Activated naive CD8-positive, alpha-beta T cell treated with anti-CD3 and anti-CD28 coated beads, Interleukin-2, amount 50 U/mL, for 24 hours (primary cell): ENCODE results near the gene RNPEPL1.
A peak's percentile ranks its signal among the peaks of the same experiment; 100 is the strongest.

Experiments
- ATAC-seq: fragments of 150-1000 bp; cut with Tn5 transposase; one replicate; pipeline ENCODE4 v1.10.0; 2021
- DNase-seq: peaks from one replicate; pipeline ENCODE4 v3.0.0; 2021
- H3K27ac Mint-ChIP-seq: one replicate; pipeline ENCODE4 v1.8.0; 2021; ENCODE audit warnings: mild to moderate bottlenecking, mixed read lengths
- H3K27me3 Mint-ChIP-seq: one replicate; pipeline ENCODE4 v1.8.0; 2021; ENCODE audit warnings: mixed read lengths
- H3K36me3 Mint-ChIP-seq: one replicate; pipeline ENCODE4 v1.8.0; 2021; ENCODE audit warnings: low read depth, mixed read lengths
- H3K4me1 Mint-ChIP-seq: one replicate; pipeline ENCODE4 v1.8.0; 2021; ENCODE audit warnings: mixed read lengths
- H3K4me3 Mint-ChIP-seq: one replicate; pipeline ENCODE4 v1.8.0; 2021; ENCODE audit warnings: mild to moderate bottlenecking, moderate library complexity, mixed read lengths
- H3K9me3 Mint-ChIP-seq: one replicate; pipeline ENCODE4 v1.8.0; 2021; ENCODE audit warnings: mixed read lengths

RNPEPL1 gene

GRCh38 chr2:240575101-240575965 lies 7.0 kb downstream of the RNPEPL1 start:
- Mint-ChIP-seq H3K36me3 (peaks cover 7% of the 10 kb centered on the region), H3K27me3 (no peaks in the 10 kb centered on the region), H3K27ac (no peak overlapping the region), H3K9me3 (no peaks in the 10 kb centered on the region), H3K4me1 (peaks cover 26% of the 10 kb centered on the region), H3K4me3 (no peak overlapping the region)
- no peak for DNase-seq
- ATAC-seq, result no peak

DNA sequence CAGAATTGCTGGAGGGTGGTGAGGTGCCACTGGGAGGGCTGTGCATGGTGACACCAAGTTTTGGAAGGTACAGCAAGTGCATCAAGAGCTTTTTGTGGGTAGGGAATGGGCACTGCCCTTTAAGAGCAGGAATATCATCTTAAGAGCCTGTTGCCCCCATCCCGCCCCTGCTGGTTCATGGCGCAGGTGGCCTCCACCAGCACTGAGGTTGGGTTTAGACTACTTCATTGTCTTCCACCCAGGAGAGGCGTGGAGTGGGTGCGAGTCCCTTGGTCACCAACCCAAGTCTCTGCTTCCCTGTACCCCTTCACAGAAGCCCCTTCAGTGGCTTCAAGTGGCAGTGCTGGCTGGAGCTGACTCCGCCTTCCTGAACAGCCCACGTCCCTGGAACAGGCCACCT lies 7.8 kb downstream of the RNPEPL1 start:
- ATAC-seq, result no peak
- no peak for DNase-seq
- Mint-ChIP-seq H3K9me3 (no peaks in the 10 kb centered on the region), H3K4me3 (no peak overlapping the region), H3K27ac (no peak overlapping the region), H3K27me3 (no peaks in the 10 kb centered on the region), H3K4me1 (peaks cover 24% of the 10 kb centered on the region), H3K36me3 (peaks cover 9% of the 10 kb centered on the region)

DNA sequence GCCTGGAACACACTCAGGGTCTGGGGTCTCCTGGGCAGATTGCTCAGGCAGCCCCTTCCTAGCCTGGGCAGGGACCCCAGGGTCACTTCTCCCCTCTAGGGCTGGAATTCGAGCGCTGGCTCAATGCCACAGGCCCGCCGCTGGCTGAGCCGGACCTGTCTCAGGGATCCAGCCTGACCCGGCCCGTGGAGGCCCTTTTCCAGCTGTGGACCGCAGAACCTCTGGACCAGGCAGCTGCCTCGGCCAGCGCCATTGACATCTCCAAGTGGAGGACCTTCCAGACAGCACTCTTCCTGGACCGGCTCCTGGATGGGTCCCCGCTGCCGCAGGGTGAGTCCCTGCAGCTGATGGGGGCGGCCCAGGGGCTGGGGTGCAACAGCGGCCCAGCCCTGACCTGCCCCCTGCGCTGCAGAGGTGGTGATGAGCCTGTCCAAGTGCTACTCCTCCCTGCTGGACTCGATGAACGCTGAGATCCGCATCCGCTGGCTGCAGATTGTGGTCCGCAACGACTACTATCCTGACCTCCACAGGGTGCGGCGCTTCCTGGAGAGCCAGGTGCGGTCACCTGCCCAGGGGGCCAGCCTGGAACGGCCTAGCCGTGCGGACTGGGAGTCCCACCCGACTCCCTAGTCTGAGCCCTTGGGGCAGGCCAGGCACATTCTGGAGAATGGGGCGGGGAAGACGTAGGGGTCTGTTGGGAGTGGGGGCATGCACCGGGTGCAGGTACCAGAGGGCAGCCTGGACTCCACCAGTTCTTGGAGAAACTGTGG lies 8.3 kb downstream of the RNPEPL1 start:
- no peak overlapping the region for H3K27ac Mint-ChIP-seq
- H3K9me3 Mint-ChIP-seq, result no peaks in the 10 kb centered on the region
- peaks cover 20% of the 10 kb centered on the region for H3K4me1 Mint-ChIP-seq
- DNase-seq (no peak), ATAC-seq (no peak)
- no peaks in the 10 kb centered on the region for H3K27me3 Mint-ChIP-seq
- no peak overlapping the region for H3K4me3 Mint-ChIP-seq
- H3K36me3 Mint-ChIP-seq, result peaks cover 9% of the 10 kb centered on the region

DNA sequence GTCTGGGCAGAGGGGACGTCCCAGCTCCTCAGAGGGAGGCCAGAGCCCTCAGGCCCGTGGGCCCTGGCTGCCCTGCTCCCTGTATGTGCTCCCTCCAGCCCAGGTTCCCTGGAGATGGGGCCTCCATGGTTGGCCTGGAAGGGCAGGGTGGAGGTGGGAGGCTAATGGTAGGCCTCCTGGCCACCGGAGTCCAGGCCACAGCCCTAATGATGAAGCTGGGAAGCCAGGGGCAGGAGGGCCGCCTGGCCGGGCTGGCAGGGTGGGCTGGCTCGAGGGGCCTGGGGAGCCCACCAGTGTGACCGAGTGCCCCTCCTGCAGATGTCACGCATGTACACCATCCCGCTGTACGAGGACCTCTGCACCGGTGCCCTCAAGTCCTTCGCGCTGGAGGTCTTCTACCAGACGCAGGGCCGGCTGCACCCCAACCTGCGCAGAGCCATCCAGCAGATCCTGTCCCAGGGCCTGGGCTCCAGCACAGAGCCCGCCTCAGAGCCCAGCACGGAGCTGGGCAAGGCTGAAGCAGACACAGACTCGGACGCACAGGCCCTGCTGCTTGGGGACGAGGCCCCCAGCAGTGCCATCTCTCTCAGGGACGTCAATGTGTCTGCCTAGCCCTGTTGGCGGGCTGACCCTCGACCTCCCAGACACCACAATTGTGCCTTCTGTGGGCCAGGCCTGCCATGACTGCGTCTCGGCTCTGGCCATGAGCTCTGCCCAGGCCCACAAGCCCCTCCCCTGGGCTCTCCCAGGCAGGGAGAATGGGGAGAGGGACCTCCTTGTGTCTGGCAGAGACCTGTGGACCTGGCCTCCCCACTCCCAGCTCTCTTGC lies 9.2 kb downstream of the RNPEPL1 start:
- ATAC-seq (no peak), DNase-seq (no peak)
- peaks cover 20% of the 10 kb centered on the region for H3K4me1 Mint-ChIP-seq
- H3K36me3 Mint-ChIP-seq, result peaks cover 9% of the 10 kb centered on the region
- no peak overlapping the region for H3K4me3 Mint-ChIP-seq
- no peak overlapping the region for H3K27ac Mint-ChIP-seq
- no peaks in the 10 kb centered on the region for H3K9me3 Mint-ChIP-seq
- no peaks in the 10 kb centered on the region for H3K27me3 Mint-ChIP-seq

DNA sequence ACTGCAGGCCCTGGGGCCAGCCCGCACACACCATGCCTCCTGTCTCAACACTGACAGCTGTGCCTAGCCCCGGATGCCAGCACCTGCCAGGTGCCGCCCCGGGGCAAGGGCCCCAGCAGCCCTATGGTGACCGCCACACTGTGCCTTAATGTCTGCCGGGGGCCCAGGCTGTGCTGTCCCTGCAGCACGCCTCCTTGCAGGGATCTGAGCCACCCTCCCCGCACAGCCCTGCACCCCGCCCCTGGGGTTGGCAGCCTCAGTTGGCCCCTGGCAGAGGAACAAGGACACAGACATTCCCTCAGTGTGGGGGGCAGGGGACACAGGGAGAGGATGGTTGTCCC lies 9.8 kb downstream of the RNPEPL1 start:
- DNase-seq (no peak), ATAC-seq (no peak)
- H3K27ac Mint-ChIP-seq, result no peak overlapping the region
- peaks cover 20% of the 10 kb centered on the region for H3K4me1 Mint-ChIP-seq
- no peak overlapping the region for H3K4me3 Mint-ChIP-seq
- H3K9me3 Mint-ChIP-seq, result no peaks in the 10 kb centered on the region
- peaks cover 9% of the 10 kb centered on the region for H3K36me3 Mint-ChIP-seq
- H3K27me3 Mint-ChIP-seq, result no peaks in the 10 kb centered on the region

- no peak for ATAC-seq
- Mint-ChIP-seq H3K36me3 (peaks cover 9% of the 10 kb centered on the region), H3K4me3 (no peak overlapping the region), H3K9me3 (no peaks in the 10 kb centered on the region), H3K27me3 (no peaks in the 10 kb centered on the region), H3K4me1 (peaks cover 20% of the 10 kb centered on the region), H3K27ac (no peak overlapping the region)
- no peak for DNase-seq
Observed at GRCh38 chr2:240578488-240578887, 10.2 kb downstream of the RNPEPL1 start.

GRCh38 chr2:240579071-240579762 lies 10.9 kb downstream of the RNPEPL1 start:
- Mint-ChIP-seq H3K27ac (peak overlapping the region; percentile 59), H3K27me3 (no peaks in the 10 kb centered on the region), H3K4me3 (no peak overlapping the region), H3K36me3 (peaks cover 9% of the 10 kb centered on the region), H3K4me1 (peaks cover 21% of the 10 kb centered on the region), H3K9me3 (no peaks in the 10 kb centered on the region)
- no peak for ATAC-seq
- DNase-seq, result no peak

GRCh38 chr2:240579771-240580614 lies 11.7 kb downstream of the RNPEPL1 start:
- H3K4me3 Mint-ChIP-seq, result no peak overlapping the region
- H3K9me3 Mint-ChIP-seq, result no peaks in the 10 kb centered on the region
- peak; percentile 64 for ATAC-seq
- H3K27me3 Mint-ChIP-seq, result no peaks in the 10 kb centered on the region
- peaks cover 29% of the 10 kb centered on the region for H3K4me1 Mint-ChIP-seq
- peak; percentile 65 for DNase-seq
- peaks cover 9% of the 10 kb centered on the region for H3K36me3 Mint-ChIP-seq
- peak overlapping the region; percentile 59 for H3K27ac Mint-ChIP-seq

DNA sequence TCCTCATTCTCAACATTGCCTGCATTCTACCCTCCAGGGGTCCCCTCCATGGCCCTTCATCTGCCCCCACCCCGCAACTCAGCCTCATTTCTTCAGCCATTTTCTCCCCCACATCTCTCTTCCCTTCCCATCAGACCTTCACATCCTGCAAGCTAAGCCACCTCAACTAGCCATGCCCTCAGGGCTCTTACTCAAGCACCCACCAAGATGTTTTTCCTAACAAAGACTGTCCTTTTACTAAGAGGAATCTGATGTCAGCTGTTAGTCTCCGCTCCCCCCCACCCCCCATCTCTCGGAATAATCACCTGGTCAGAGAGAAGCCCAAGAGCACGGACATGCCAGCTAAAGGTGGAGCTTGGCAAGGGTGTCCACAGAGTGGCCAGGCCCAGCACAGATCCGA lies 13.5 kb downstream of the RNPEPL1 start:
- Mint-ChIP-seq H3K4me3 (no peak overlapping the region), H3K4me1 (peaks cover 31% of the 10 kb centered on the region), H3K27me3 (no peaks in the 10 kb centered on the region), H3K36me3 (peaks cover 9% of the 10 kb centered on the region), H3K9me3 (no peaks in the 10 kb centered on the region), H3K27ac (no peak overlapping the region)
- DNase-seq (no peak), ATAC-seq (no peak)

- ATAC-seq (no peak), DNase-seq (no peak)
- no peaks in the 10 kb centered on the region for H3K9me3 Mint-ChIP-seq
- no peak overlapping the region for H3K4me3 Mint-ChIP-seq
- peaks cover 9% of the 10 kb centered on the region for H3K36me3 Mint-ChIP-seq
- H3K27ac Mint-ChIP-seq, result no peak overlapping the region
- H3K4me1 Mint-ChIP-seq, result peaks cover 38% of the 10 kb centered on the region
- no peaks in the 10 kb centered on the region for H3K27me3 Mint-ChIP-seq
Observed at GRCh38 chr2:240582781-240583180, 14.5 kb downstream of the RNPEPL1 start.

GRCh38 chr2:240583774-240584173 lies 15.5 kb downstream of the RNPEPL1 start:
- no peak for ATAC-seq
- H3K4me3 Mint-ChIP-seq, result no peak overlapping the region
- no peak for DNase-seq
- peaks cover 9% of the 10 kb centered on the region for H3K36me3 Mint-ChIP-seq
- no peaks in the 10 kb centered on the region for H3K9me3 Mint-ChIP-seq
- H3K27ac Mint-ChIP-seq, result no peak overlapping the region
- H3K4me1 Mint-ChIP-seq, result peaks cover 45% of the 10 kb centered on the region
- no peaks in the 10 kb centered on the region for H3K27me3 Mint-ChIP-seq

- Mint-ChIP-seq H3K4me1 (peaks cover 43% of the 10 kb centered on the region), H3K27ac (peak overlapping the region; percentile 60), H3K9me3 (no peaks in the 10 kb centered on the region), H3K4me3 (peak overlapping the region; percentile 93), H3K36me3 (peaks cover 9% of the 10 kb centered on the region), H3K27me3 (no peaks in the 10 kb centered on the region)
- DNase-seq (no peak), ATAC-seq (no peak)
Observed at GRCh38 chr2:240584486-240585031, 16.3 kb downstream of the RNPEPL1 start.

GRCh38 chr2:240585101-240585500 lies 16.8 kb downstream of the RNPEPL1 start:
- Mint-ChIP-seq H3K27me3 (no peaks in the 10 kb centered on the region), H3K36me3 (peaks cover 3% of the 10 kb centered on the region), H3K9me3 (no peaks in the 10 kb centered on the region), H3K4me3 (peak overlapping the region; percentile 93), H3K27ac (peak overlapping the region; percentile 60), H3K4me1 (peaks cover 40% of the 10 kb centered on the region)
- ATAC-seq (no peak), DNase-seq (no peak)
